ENCODE results near the gene OSTM1. TPM values are rescaled to one million over a fixed set of nuclear protein-coding genes. Genes with fewer than 3 reads are reported as not detected.

OSTM1 gene
- 18.0 TPM for polyA plus RNA-seq (ENCODE audit: insufficient read length)

GRCh38 chr6:108074359-108075144, at the start of gene OSTM1:
Gene OSTM1, minus strand, starts transcription at chr6:108074741. Its CDS starts 90 bp downstream, at chr6:108074651.
- DNase-seq = peak; percentile 91

- DNase-seq = no peak
Measured at GRCh38 chr6:108123946-108124345, 49.4 kb upstream of the OSTM1 start.

- no peak for DNase-seq
Measured at GRCh38 chr6:108123481-108123929, 49.0 kb upstream of the OSTM1 start.

- DNase-seq = no peak
Measured at GRCh38 chr6:108121612-108122011, 47.1 kb upstream of the OSTM1 start.

- DNase-seq = no peak
Measured at GRCh38 chr6:108120311-108120710, 45.8 kb upstream of the OSTM1 start.

GRCh38 chr6:108119769-108120141, 45.2 kb upstream of the OSTM1 start:
- no peak for DNase-seq

- no peak for DNase-seq
Measured at GRCh38 chr6:108118810-108119768, 44.5 kb upstream of the OSTM1 start.

GRCh38 chr6:108118359-108118724, 43.8 kb upstream of the OSTM1 start:
- DNase-seq = no peak

GRCh38 chr6:108117427-108118358, 43.2 kb upstream of the OSTM1 start:
- DNase-seq = peak; percentile 48

GRCh38 chr6:108116546-108117426, 42.2 kb upstream of the OSTM1 start:
- DNase-seq = no peak

- no peak for DNase-seq
Measured at GRCh38 chr6:108115598-108116058, 41.1 kb upstream of the OSTM1 start.

- peak; percentile 59 for DNase-seq
Measured at GRCh38 chr6:108114841-108115597, 40.5 kb upstream of the OSTM1 start.

- DNase-seq = peak; percentile 71
Measured at GRCh38 chr6:108113557-108114519, 39.3 kb upstream of the OSTM1 start.

- DNase-seq = no peak
Measured at GRCh38 chr6:108108374-108108773, 33.8 kb upstream of the OSTM1 start.

GRCh38 chr6:108107102-108107501, 32.6 kb upstream of the OSTM1 start:
- no peak for DNase-seq

- DNase-seq = no peak
Measured at GRCh38 chr6:108106694-108107093, 32.2 kb upstream of the OSTM1 start.

- DNase-seq = no peak
Measured at GRCh38 chr6:108106261-108106660, 31.7 kb upstream of the OSTM1 start.

- DNase-seq = no peak
Measured at GRCh38 chr6:108105571-108105970, 31.0 kb upstream of the OSTM1 start.

- DNase-seq = no peak
Measured at GRCh38 chr6:108102965-108103364, 28.4 kb upstream of the OSTM1 start.

All from hindlimb muscle (tissue), 1 donor.